Measurements from ENCODE around the gene OSBPL7. TPM values are rescaled to one million over a fixed set of nuclear protein-coding genes. Genes with fewer than 3 reads are reported as not detected.

OSBPL7 gene
- total and polyA plus RNA-seq, 4 experiments from 2014 or later = 1.6 to 50.4 (median 27.2) TPM

GRCh38 chr17:47829870-47830269, 8.3 kb upstream of the OSBPL7 start:
- Mint-ChIP-seq H3K27me3 (no peaks in the 10 kb centered on the region), H3K4me1 (peaks cover 30 to 61% (median 40%) of the 10 kb centered on the region in 4 donors), H3K4me3 (peak overlapping the region; percentile 71 to 98 (median 95)), H3K9me3 (peaks cover 0 to 2% (median 0%) of the 10 kb centered on the region in 8 donors), H3K27ac (peak overlapping the region; percentile 86 to 100 (median 98)), H3K36me3 (peaks cover 20 to 43% of the 10 kb centered on the region in 2 donors)
- Histone ChIP-seq H3K36me3 (ENCODE audit: insufficient read depth, low read length) (peaks cover 26% of the 10 kb centered on the region), H3K27ac (ENCODE audit: low read depth, low read length) (peak overlapping the region; percentile 82), H3K4me1 (ENCODE audit: insufficient read depth, low read length) (peaks cover 51% of the 10 kb centered on the region), H3K27me3 (ENCODE audit: insufficient read depth, low read length) (no peaks in the 10 kb centered on the region), H3K4me3 (ENCODE audit: low read length in 2 of 2) (no peak overlapping the region), H3K9me3 (ENCODE audit: control insufficient read depth in 1 of 2, low read length in 2 of 2) (no peaks in the 10 kb centered on the region)
- POLR2A ChIA-PET (ENCODE audit: partially characterized antibody) = interaction anchor here (0.6 to 4.0 kb wide), 6 partner anchors 8 to 97 kb away, joined by 3 to 69 read pairs (median 30); partner anchors contain the start of genes OSBPL7, SCRN2, SP2 and TBX21
- CTCF ChIA-PET (ENCODE audit: partially characterized antibody) = interaction anchor here (0.8 to 3.9 kb wide), 3 partner anchors 11 to 60 kb away, joined by 3 to 31 read pairs (median 4); partner anchors contain the start of gene SCRN2
- peak; percentile 77 to 91 (median 86) for DNase-seq
- intact Hi-C loops (cut with micrococcal nuclease) = loop anchor here (10.0 kb wide), 1 partner anchor 765 kb away; no protein-coding TSS in a partner anchor

DNA sequence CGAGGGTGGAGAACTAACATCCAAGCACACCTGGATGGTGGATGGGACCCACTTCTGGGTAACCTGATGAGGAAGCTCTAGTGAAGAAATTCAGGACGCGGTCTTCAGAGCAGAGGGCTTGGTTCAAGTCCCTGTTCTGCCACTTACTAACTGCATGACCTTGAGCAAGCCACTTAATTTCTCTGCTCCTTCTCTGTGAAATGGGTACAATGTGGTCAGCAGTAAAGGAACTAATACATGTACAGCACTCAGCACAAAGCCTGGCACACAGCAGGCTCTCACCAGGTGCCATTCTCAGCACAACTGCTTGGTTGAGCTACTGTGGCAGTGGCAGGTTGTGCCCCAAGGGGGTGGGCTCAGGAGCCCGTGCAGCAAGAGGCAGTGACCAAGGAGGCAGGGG, 1.9 kb upstream of the OSBPL7 start:
- Mint-ChIP-seq H3K27me3 (no peaks in the 10 kb centered on the region), H3K36me3 (peaks cover 27 to 55% of the 10 kb centered on the region in 2 donors), H3K9me3 (peaks cover 0 to 3% (median 0%) of the 10 kb centered on the region in 8 donors), H3K27ac (peak overlapping the region in 1 of 7 donors; percentile 35), H3K4me1 (peaks cover 12 to 33% (median 22%) of the 10 kb centered on the region in 4 donors), H3K4me3 (no peak overlapping the region)
- Histone ChIP-seq H3K27me3 (ENCODE audit: insufficient read depth, low read length) (no peaks in the 10 kb centered on the region), H3K36me3 (ENCODE audit: insufficient read depth, low read length) (peaks cover 48% of the 10 kb centered on the region), H3K4me1 (ENCODE audit: insufficient read depth, low read length) (peaks cover 29% of the 10 kb centered on the region), H3K4me3 (ENCODE audit: low read length in 2 of 2) (no peak overlapping the region), H3K27ac (ENCODE audit: low read depth, low read length) (no peak overlapping the region), H3K9me3 (ENCODE audit: control insufficient read depth in 1 of 2, low read length in 2 of 2) (no peaks in the 10 kb centered on the region)
- ChIA-PET POLR2A (ENCODE audit: partially characterized antibody) (interaction anchor here (3.4 kb wide), 1 partner anchor 7 kb away, joined by 57 read pairs; the partner anchor contains the start of genes LRRC46 and MRPL10), CTCF (ENCODE audit: partially characterized antibody) (interaction anchor here (3.4 kb wide), 1 partner anchor 19 kb away, joined by 22 read pairs; the partner anchor contains the start of gene SCRN2)
- DNase-seq = no peak
- intact Hi-C loops (cut with micrococcal nuclease) = loop anchor here (10.0 kb wide), 1 partner anchor 759 kb away; no protein-coding TSS in a partner anchor

DNA sequence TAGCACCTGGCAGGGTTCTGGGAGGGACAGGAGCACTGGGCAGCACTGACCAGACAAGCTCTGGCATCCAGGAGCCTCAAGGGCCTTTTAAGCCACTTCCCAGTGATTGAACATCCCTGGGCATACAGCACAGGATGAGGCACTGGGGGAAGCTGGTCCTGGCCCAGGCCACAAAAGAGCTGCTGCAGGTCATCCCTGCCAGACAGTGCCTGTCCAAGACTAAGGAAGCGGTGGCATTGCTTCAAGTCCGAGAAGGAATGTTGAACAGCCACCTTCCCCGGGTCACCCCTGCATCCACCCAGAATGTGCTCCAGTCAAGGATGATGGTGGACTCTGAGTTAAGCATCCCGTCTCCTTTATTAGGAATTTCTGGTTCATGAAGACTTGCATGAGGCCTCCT, 1.2 kb upstream of the OSBPL7 start:
- Histone ChIP-seq H3K4me1 (ENCODE audit: insufficient read depth, low read length) (peaks cover 25% of the 10 kb centered on the region), H3K27ac (ENCODE audit: low read depth, low read length) (no peak overlapping the region), H3K9me3 (ENCODE audit: control insufficient read depth in 1 of 2, low read length in 2 of 2) (no peaks in the 10 kb centered on the region), H3K4me3 (ENCODE audit: low read length in 2 of 2) (no peak overlapping the region), H3K27me3 (ENCODE audit: insufficient read depth, low read length) (no peaks in the 10 kb centered on the region), H3K36me3 (ENCODE audit: insufficient read depth, low read length) (peaks cover 50% of the 10 kb centered on the region)
- Mint-ChIP-seq H3K36me3 (peaks cover 30 to 57% of the 10 kb centered on the region in 2 donors), H3K4me3 (peak overlapping the region in 3 of 8 donors; percentile 22 to 99 (median 96)), H3K9me3 (peaks cover 0 to 3% (median 0%) of the 10 kb centered on the region in 8 donors), H3K27me3 (no peaks in the 10 kb centered on the region), H3K4me1 (peaks cover 12 to 26% (median 21%) of the 10 kb centered on the region in 4 donors), H3K27ac (peak overlapping the region in 6 of 7 donors; percentile 17 to 98 (median 91))
- DNase-seq = no peak
- ChIA-PET POLR2A (ENCODE audit: partially characterized antibody) (interaction anchor here (2.1 to 3.4 kb wide), 3 partner anchors 8 to 73 kb away, joined by 15 to 57 read pairs (median 26); partner anchors contain the start of genes LRRC46, MRPL10, SCRN2 and SP2), CTCF (ENCODE audit: partially characterized antibody) (interaction anchor here (1.0 to 3.4 kb wide), 3 partner anchors 8 to 174 kb away, joined by 3 to 22 read pairs (median 7); partner anchors contain the start of genes LRRC46, MRPL10 and SCRN2)
- intact Hi-C loops (cut with micrococcal nuclease) = loop anchor here (10.0 kb wide), 1 partner anchor 758 kb away; no protein-coding TSS in a partner anchor

- H3K27ac Mint-ChIP-seq = peak overlapping the region; percentile 77 to 98 (median 96)
- H3K9me3 Mint-ChIP-seq = peaks cover 0 to 3% (median 0%) of the 10 kb centered on the region in 8 donors
- H3K9me3 ChIP-seq (ENCODE audit: control insufficient read depth in 1 of 2, low read length in 2 of 2) = no peaks in the 10 kb centered on the region
- peak overlapping the region; percentile 90 to 93 for H3K4me3 ChIP-seq (ENCODE audit: low read length in 2 of 2)
- DNase-seq = no peak
- CTCF ChIA-PET (ENCODE audit: partially characterized antibody) = interaction anchor here (0.7 to 3.4 kb wide), 4 partner anchors 10 to 75 kb away, joined by 3 to 22 read pairs (median 5); partner anchors contain the start of genes LRRC46, MRPL10, SCRN2 and SP2
- H3K27ac ChIP-seq (ENCODE audit: low read depth, low read length) = peak overlapping the region; percentile 69
- H3K27me3 Mint-ChIP-seq = no peaks in the 10 kb centered on the region
- H3K36me3 Mint-ChIP-seq = peaks cover 20 to 61% of the 10 kb centered on the region in 2 donors
- H3K4me1 ChIP-seq (ENCODE audit: insufficient read depth, low read length) = peaks cover 25% of the 10 kb centered on the region
- POLR2A ChIA-PET (ENCODE audit: partially characterized antibody) = interaction anchor here (0.8 to 3.4 kb wide), 8 partner anchors 10 to 172 kb away, joined by 3 to 57 read pairs (median 10); partner anchors contain the start of genes KPNB1, LRRC46, MRPL10 and SCRN2
- intact Hi-C loops (cut with micrococcal nuclease) = loop anchor here (1.0 to 10.0 kb wide), 2 partner anchors 10 to 756 kb away; partner anchors contain the start of genes LRRC46 and MRPL10
- H3K36me3 ChIP-seq (ENCODE audit: insufficient read depth, low read length) = peaks cover 51% of the 10 kb centered on the region
- H3K4me1 Mint-ChIP-seq = peaks cover 12 to 26% (median 21%) of the 10 kb centered on the region in 4 donors
- H3K4me3 Mint-ChIP-seq = peak overlapping the region; percentile 94 to 99 (median 97)
- no peaks in the 10 kb centered on the region for H3K27me3 ChIP-seq (ENCODE audit: insufficient read depth, low read length)
Measured at GRCh38 chr17:47821031-47821423, 567 bp downstream of the OSBPL7 start.

DNA sequence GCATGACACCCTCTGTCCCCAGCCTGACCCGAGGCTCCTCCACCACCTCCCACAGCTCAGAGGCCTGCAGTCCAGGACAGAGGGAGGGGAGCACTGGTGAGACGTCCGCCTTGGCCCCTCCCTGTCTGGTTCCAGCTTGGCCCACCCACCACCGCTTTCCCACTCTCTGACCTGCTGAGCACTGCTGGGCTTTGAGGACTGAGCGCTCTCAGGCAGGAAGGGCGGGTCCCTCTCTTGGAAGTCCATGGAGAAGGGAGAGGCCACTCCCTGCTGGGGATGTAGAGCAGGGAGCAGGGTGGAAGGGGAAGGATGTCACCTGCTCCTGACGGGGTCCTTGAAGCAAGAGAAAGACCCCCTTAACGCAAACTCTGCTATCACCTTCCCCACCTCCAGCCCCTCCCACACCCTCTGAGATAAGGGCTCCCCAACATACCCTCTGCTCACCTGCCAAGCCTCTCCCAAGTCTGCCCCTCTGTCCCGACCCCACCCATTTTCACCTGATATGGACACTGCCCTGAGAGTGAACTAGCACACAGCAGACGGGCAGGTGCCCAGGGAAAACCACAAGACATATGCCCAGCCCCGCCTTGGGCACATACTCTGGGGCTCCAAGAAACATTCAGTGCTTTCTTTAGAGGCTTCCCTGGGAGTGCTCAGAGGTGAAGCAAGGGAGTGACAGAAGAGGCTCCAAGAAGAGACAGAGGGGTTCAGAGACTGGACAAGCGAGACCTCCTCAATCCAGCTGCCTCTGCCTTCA, 1.4 kb downstream of the OSBPL7 start:
- Histone ChIP-seq H3K4me3 (ENCODE audit: low read length in 2 of 2) (peak overlapping the region; percentile 90 to 93), H3K27ac (ENCODE audit: low read depth, low read length) (peak overlapping the region; percentile 69), H3K9me3 (ENCODE audit: control insufficient read depth in 1 of 2, low read length in 2 of 2) (no peaks in the 10 kb centered on the region), H3K36me3 (ENCODE audit: insufficient read depth, low read length) (peaks cover 55% of the 10 kb centered on the region), H3K4me1 (ENCODE audit: insufficient read depth, low read length) (peaks cover 25% of the 10 kb centered on the region), H3K27me3 (ENCODE audit: insufficient read depth, low read length) (no peaks in the 10 kb centered on the region)
- intact Hi-C loops (cut with micrococcal nuclease) = loop anchor here (10.0 kb wide), 1 partner anchor 755 kb away; no protein-coding TSS in a partner anchor
- no peak for DNase-seq
- peak overlapping the region in 6 of 7 donors; percentile 77 to 98 (median 96) for H3K27ac Mint-ChIP-seq
- POLR2A ChIA-PET (ENCODE audit: partially characterized antibody) = interaction anchor here (3.4 kb wide), 1 partner anchor 11 kb away, joined by 57 read pairs; the partner anchor contains the start of genes LRRC46 and MRPL10
- peaks cover 20 to 64% of the 10 kb centered on the region in 2 donors for H3K36me3 Mint-ChIP-seq
- H3K9me3 Mint-ChIP-seq = peaks cover 0 to 3% (median 0%) of the 10 kb centered on the region in 8 donors
- H3K4me1 Mint-ChIP-seq = peaks cover 12 to 26% (median 20%) of the 10 kb centered on the region in 4 donors
- no peaks in the 10 kb centered on the region for H3K27me3 Mint-ChIP-seq
- peak overlapping the region; percentile 94 to 99 (median 97) for H3K4me3 Mint-ChIP-seq
- CTCF ChIA-PET (ENCODE audit: partially characterized antibody) = interaction anchor here (3.4 kb wide), 1 partner anchor 22 kb away, joined by 22 read pairs; the partner anchor contains the start of gene SCRN2

DNA sequence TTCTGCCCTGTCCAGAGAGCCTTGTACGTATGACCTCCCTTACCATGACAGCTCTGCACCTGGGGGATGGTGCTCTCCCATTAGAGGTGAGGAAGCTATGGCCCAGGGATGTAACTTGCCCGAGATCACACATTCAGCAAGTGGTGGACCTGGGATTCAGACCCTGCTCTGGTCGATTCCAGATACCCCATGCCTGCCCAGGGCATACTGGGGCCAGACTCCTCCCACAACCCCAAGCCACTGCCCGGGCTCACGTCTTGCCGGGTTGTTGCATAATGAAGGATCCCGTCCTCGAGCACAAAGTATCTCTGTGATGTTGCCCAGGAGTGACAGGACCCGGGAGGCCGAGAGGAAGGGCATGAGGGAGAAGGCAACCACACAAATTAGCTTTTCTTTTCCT, 2.1 kb downstream of the OSBPL7 start:
- CTCF ChIA-PET (ENCODE audit: partially characterized antibody) = no interaction called here
- peaks cover 19 to 68% of the 10 kb centered on the region in 2 donors for H3K36me3 Mint-ChIP-seq
- peak overlapping the region in 3 of 8 donors; percentile 5 to 35 (median 12) for H3K4me3 Mint-ChIP-seq

More for the DNA sequence above, 2.1 kb downstream of the OSBPL7 start:
- POLR2A ChIA-PET (ENCODE audit: partially characterized antibody) = no interaction called here
- no peak overlapping the region for H3K4me3 ChIP-seq (ENCODE audit: low read length in 2 of 2)
- Mint-ChIP-seq H3K9me3 (peaks cover 0 to 3% (median 0%) of the 10 kb centered on the region in 8 donors), H3K4me1 (peaks cover 12 to 26% (median 20%) of the 10 kb centered on the region in 4 donors), H3K27ac (peak overlapping the region in 5 of 7 donors; percentile 8 to 52 (median 12)), H3K27me3 (no peaks in the 10 kb centered on the region)
- no peak overlapping the region for H3K27ac ChIP-seq (ENCODE audit: low read depth, low read length)
- intact Hi-C loops (cut with micrococcal nuclease) = no loop called here
- peaks cover 61% of the 10 kb centered on the region for H3K36me3 ChIP-seq (ENCODE audit: insufficient read depth, low read length)
- H3K27me3 ChIP-seq (ENCODE audit: insufficient read depth, low read length) = no peaks in the 10 kb centered on the region
- peaks cover 25% of the 10 kb centered on the region for H3K4me1 ChIP-seq (ENCODE audit: insufficient read depth, low read length)
- no peak for DNase-seq
- H3K9me3 ChIP-seq (ENCODE audit: control insufficient read depth in 1 of 2, low read length in 2 of 2) = no peaks in the 10 kb centered on the region
